CD4-positive, alpha-beta T cell treated with Interleukin-12 subunit alpha and Interleukin-12 subunit beta, for 1 hour (primary cell): ENCODE data around the gene OR1D5.
"Not testable (repeated sequence)": the region's sequence is repeated elsewhere in the genome, so short reads cannot be mapped to it uniquely, and the experiment has no call there.

Source experiments
- DNase-seq: peaks from one replicate; pipeline ENCODE4 v3.0.0-alpha.2; 2020

OR1D5 gene

DNA sequence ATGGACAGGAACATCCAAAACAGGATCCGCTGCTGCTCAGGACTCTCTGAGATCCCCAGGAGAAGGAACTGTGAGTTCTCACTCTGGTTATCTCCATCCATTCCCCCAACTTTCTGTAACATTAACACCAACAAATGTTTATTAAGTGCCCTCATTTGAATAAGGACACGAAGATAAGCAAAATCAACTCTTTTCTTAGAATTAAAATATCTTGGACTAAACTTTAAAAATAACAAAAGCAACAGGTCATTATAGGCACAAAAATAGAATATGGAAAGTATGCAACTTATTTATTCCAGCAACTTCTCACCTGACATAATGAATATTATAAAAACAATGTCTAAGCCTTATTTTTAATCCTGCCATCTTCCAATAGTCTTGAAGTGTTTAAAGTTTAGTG is at the start of gene OR1D5:
Gene OR1D5, minus strand, starts transcription at position 101 of the 400 bp plus-strand sequence. Its CDS starts 0 bp downstream, at position 101.
- not testable (repeated sequence) for DNase-seq

DNA sequence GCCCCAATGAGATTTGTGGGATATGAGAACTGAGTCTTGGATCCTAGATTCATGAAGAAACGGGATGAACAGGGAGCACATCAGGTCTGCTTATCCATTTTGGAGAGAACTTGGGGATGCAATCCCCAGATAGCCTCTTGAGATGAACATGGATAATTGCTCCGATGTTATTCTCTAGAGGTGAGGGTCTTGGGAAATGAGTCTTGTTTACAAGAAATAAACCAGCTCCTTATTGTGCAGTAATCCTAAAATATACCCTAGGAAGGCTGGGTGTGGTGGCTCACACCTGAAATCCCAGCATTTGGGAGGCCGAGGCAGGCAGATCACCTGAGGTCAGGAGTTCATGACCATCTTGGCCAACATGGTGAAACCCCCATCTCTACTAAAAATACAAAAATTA is 40.9 kb upstream of the OR1D5 start, which contains the start of gene OR1D2:
Gene OR1D2, minus strand, starts transcription at position 101 of the 400 bp plus-strand sequence. CDS start 11,426 bp downstream, outside the sequence.
- no peak for DNase-seq

GRCh38 chr17:3073850-3074249 is 10.4 kb upstream of the OR1D5 start:
- not testable (repeated sequence) for DNase-seq

GRCh38 chr17:3065192-3065591 is 1.8 kb upstream of the OR1D5 start:
- not testable (repeated sequence) for DNase-seq

GRCh38 chr17:3062824-3063377 is 506 bp downstream of the OR1D5 start:
- DNase-seq = not testable (repeated sequence)

- DNase-seq = not testable (repeated sequence)
Observed at GRCh38 chr17:3054868-3055267, 8.5 kb downstream of the OR1D5 start.

- no peak for DNase-seq
Observed at GRCh38 chr17:3049705-3050295, 13.6 kb downstream of the OR1D5 start.

- DNase-seq = peak; percentile 97
Observed at GRCh38 chr17:3048727-3049471, 14.5 kb downstream of the OR1D5 start.

DNA sequence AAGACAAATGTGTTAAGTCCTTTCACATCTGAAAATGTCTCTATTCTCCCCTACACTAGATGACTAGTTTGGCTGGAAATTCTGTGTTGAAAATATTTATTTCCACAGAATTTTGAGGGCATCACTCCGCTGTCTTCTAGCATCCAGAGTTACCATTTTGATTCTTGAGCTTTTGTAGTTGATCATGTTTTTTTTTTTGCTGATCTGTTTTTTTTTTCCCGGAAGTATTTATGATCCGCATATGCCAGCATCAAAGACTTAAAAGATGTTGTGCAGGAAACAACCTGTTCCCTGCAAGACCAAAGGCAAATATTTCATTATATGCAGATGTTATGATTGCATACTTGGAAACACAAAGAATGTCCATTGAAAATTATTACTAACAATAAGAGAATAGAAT is 16.7 kb downstream of the OR1D5 start:
- no peak for DNase-seq

DNA sequence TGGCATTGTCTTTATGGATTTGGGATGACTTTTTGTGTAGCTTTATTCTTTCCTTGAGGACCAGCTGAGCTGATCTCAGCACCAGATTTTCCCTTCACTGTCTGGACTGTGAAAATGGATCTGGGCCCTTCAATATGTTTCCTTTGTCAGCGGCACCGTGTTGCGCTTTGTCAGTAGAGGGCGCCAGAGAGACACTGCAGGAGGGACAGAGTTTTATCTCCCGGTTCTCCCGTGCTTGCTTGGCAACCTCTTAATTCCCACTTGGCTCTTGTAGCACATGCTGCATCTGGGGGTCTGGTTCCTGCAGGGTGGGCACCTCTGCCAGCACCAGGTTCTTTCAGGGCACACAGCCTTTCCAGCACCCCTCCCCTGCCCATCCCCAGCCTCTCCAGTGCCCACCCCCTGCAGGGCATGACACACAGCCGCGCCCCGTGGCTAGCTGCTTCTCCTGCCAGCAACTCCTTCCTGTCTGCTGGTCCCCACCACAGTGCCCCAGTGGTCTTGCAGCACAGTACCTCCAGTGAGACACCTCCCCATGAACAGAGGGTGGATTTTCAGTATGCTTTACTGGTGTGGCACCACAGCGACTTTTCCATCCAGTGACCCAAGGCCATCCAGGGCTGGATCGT is 19.6 kb downstream of the OR1D5 start:
- DNase-seq = no peak

DNA sequence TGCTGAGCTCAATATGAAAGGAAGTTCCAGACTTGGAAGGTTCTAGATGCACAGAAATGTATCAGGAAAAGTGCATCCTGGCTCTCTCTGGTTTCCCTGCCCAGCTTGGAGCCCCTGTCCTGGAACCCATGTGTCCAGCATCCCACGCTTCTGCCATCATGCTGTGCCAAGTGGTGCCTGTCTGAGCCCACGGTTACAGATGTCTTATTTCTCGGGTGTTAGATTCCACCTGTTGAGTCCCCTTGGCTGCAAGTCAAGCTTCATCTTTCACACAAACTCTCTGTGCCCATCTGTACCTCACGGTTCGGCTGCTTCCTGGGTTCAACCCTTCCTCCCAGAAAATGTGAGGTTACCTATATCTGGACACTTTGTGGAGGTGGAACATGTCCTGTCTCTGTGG is 22.5 kb downstream of the OR1D5 start:
- no peak for DNase-seq

GRCh38 chr17:3039736-3040135 is 23.7 kb downstream of the OR1D5 start:
- peak; percentile 7 for DNase-seq

GRCh38 chr17:3038941-3039340 is 24.5 kb downstream of the OR1D5 start:
- no peak for DNase-seq

- DNase-seq = no peak
Observed at GRCh38 chr17:3037259-3037658, 26.1 kb downstream of the OR1D5 start.

GRCh38 chr17:3036800-3037199 is 26.6 kb downstream of the OR1D5 start:
- DNase-seq = no peak

DNA sequence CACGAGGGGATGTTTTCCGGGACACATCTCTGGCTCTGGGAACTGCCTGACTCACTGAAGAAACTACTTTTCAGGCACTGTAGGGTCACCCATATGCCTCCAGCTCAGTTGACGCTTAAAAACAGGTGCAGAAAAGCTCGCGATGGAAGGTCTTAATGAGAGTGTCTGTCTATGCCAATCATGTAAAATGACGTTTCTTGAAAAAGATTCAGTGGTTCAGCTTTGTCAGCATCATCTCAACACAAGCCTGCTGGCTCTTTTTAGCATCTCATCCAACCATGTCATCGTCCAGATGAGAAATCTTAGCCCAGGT is 27.5 kb downstream of the OR1D5 start:
- no peak for DNase-seq

- DNase-seq = no peak
Observed at GRCh38 chr17:3035256-3035967, 28.0 kb downstream of the OR1D5 start.

DNA sequence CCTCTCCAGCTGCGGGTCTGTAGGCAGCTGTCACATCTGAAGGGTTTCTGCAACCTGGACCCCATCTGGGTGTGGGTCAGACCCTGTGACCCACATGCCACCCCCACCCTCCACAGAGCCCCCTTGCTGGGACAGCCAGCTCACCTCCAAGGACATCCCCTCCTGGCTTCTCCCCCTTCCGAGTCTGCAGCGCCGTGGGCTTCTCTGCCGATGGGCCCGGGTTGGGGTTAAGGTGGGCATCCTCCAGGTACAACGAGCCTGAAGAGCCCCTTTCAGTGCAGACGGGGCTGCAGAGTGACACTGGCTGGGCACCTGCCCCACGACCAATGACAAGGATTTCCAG is 28.9 kb downstream of the OR1D5 start:
- no peak for DNase-seq

DNA sequence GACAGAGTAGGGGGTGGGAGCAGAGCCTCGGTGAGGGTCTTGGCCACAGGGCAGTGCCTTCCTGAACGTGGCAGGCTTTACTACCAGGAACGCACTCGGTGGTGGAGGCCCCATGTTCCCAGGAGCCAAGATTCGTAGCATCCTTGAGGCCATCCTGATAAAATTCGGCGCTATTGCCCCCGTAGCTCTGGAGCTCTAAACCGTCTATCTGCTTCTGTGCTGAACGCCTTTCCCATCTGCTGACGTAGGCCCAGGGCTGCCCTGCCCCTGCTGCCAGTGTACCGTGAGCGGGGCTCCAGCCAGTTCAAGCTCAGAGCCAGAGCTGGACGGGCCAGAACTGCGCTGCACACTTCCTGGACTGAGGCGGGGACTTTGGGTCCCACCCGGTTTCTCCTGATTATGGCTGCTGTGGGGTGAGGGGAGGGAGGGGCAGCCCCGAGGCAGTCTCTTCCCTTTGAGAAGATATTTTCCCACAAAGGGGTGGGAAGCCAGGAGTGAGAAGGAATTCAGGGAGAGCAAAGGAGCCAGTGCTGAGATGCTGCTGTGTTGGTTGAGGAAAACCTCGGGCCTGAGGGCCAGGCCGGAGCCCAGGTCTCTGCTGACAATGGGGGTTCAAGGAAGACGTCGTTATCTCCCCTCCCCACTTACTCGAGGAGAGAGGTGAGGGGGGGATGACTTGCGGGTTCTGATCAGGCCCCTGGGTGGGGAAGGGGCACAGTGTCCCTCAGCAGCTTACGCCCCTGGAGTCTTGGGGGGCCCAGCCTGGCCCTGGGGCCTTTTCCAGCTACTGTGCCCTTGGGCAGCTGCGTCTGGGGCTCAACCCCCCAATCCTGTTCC is 29.4 kb downstream of the OR1D5 start:
- no peak for DNase-seq

- DNase-seq = no peak
Observed at GRCh38 chr17:3033248-3033640, 30.2 kb downstream of the OR1D5 start.

DNA sequence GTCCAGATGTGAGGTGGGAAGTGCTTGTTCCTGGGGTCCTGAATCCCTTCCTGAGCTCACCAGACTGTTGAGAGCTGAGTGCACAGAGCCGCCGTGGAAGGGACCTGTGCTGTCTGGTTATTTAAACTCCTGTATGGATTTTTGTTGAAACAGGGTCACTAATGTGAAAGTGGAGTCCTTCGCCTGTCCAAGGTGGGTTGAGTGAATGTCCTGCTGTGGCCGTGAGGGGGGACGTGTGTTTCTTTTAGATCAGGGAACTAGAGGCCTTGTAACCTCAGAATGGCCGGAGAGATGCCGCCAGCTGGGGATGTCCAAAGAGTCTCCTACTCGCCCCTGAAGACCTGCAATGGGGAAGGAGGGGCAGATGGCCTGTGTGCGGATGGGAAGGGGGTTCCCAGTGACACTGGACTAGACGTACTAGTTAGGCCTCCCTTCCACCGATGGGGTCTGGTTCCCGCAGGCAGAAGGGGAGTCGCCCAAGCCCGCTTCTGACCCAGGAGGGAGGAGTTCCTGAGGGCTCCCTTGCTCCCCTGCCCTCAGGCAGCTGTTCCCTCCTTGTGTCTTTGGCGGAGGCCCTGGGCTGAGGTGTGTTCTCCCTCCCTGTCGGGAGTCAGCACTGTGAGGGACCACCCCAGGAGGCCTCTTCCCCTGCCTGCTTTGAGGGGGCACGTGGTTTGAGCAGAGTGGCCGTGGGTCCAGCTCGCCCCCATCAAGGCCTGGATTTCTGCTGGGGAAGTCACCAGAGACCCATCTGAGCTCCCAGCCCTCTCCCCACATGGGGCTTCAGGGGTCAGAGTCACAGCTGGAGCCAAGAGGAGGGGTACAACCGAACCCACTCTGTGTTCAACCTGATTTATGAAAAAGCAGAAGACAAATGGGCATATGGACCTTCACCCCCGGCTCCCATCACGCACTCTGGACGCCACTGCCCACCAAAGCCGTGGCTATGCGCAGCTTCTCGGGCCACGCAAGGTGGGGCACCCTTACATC is 30.9 kb downstream of the OR1D5 start:
- no peak for DNase-seq
